Measurements from ENCODE around the gene ZCCHC24.
A peak's percentile ranks its signal among the peaks of the same experiment; 100 is the strongest.

ZCCHC24 gene

GRCh38 chr10:79409038-79409725 is 36.2 kb downstream of the ZCCHC24 start:
- DNase-seq: no peak

- no peak for DNase-seq
Measured at GRCh38 chr10:79407811-79408795, 37.3 kb downstream of the ZCCHC24 start.

- DNase-seq: no peak
Measured at GRCh38 chr10:79407423-79407796, 38.0 kb downstream of the ZCCHC24 start.

- no peak for DNase-seq
Measured at GRCh38 chr10:79406683-79407422, 38.6 kb downstream of the ZCCHC24 start.

GRCh38 chr10:79405995-79406515 is 39.4 kb downstream of the ZCCHC24 start:
- DNase-seq: no peak

- no peak for DNase-seq
Measured at GRCh38 chr10:79405221-79405994, 40.0 kb downstream of the ZCCHC24 start.

GRCh38 chr10:79404690-79405131 is 40.7 kb downstream of the ZCCHC24 start:
- no peak for DNase-seq

- DNase-seq: no peak
Measured at GRCh38 chr10:79404231-79404609, 41.2 kb downstream of the ZCCHC24 start.

GRCh38 chr10:79403441-79404230 is 41.8 kb downstream of the ZCCHC24 start:
- DNase-seq: no peak

GRCh38 chr10:79402951-79403350 is 42.5 kb downstream of the ZCCHC24 start:
- DNase-seq: no peak

GRCh38 chr10:79402625-79402946 is 42.8 kb downstream of the ZCCHC24 start:
- DNase-seq: no peak

- no peak for DNase-seq
Measured at GRCh38 chr10:79401015-79401921, 44.2 kb downstream of the ZCCHC24 start.

GRCh38 chr10:79400146-79401004 is 45.0 kb downstream of the ZCCHC24 start:
- DNase-seq: peak; percentile 23

GRCh38 chr10:79399223-79399831 is 46.1 kb downstream of the ZCCHC24 start:
- no peak for DNase-seq

GRCh38 chr10:79398642-79399041 is 46.8 kb downstream of the ZCCHC24 start:
- DNase-seq: no peak

GRCh38 chr10:79397575-79398303 is 47.7 kb downstream of the ZCCHC24 start:
- no peak for DNase-seq

- no peak for DNase-seq
Measured at GRCh38 chr10:79397051-79397450, 48.4 kb downstream of the ZCCHC24 start.

GRCh38 chr10:79396520-79396919 is 48.9 kb downstream of the ZCCHC24 start:
- DNase-seq: no peak
